ENCODE measurements around the gene HTR1D. TPM values are rescaled to one million over a fixed set of nuclear protein-coding genes. Genes with fewer than 3 reads are reported as not detected.

The HTR1D gene
- total RNA-seq, 1 donor: 0.86 TPM

DNA sequence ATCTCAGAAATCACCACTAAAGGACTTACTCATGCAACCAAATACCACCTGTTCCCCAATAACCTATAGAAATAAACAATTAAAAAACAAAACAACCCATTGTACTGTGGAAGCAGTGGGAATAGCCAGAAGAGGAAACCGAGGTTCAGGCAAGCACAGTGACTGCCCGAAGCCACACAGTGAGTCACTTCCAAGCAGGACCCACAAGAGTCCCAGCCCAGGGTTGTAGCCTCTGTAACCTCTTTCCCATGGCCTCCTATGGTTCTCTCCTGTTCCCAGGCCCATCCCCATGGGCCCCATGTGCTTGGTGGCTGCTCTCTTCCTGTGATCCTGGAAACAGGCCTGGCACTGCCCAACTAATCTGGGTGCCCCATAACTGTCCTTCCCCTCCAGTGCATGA is 29.0 kb upstream of the HTR1D start:
- no peak overlapping the region for H3K4me3 ChIP-seq (ENCODE audit: low read depth, low read length)
- DNase-seq (ENCODE audit: low read depth): no peak
- TF ChIP-seq, protein P1, sequence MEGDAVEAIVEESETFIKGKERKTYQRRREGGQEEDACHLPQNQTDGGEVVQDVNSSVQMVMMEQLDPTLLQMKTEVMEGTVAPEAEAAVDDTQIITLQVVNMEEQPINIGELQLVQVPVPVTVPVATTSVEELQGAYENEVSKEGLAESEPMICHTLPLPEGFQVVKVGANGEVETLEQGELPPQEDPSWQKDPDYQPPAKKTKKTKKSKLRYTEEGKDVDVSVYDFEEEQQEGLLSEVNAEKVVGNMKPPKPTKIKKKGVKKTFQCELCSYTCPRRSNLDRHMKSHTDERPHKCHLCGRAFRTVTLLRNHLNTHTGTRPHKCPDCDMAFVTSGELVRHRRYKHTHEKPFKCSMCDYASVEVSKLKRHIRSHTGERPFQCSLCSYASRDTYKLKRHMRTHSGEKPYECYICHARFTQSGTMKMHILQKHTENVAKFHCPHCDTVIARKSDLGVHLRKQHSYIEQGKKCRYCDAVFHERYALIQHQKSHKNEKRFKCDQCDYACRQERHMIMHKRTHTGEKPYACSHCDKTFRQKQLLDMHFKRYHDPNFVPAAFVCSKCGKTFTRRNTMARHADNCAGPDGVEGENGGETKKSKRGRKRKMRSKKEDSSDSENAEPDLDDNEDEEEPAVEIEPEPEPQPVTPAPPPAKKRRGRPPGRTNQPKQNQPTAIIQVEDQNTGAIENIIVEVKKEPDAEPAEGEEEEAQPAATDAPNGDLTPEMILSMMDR (IDR thresholded peaks at IDR 0.05; ENCODE audit: insufficient read depth, low read depth, low read length): no peak

DNA sequence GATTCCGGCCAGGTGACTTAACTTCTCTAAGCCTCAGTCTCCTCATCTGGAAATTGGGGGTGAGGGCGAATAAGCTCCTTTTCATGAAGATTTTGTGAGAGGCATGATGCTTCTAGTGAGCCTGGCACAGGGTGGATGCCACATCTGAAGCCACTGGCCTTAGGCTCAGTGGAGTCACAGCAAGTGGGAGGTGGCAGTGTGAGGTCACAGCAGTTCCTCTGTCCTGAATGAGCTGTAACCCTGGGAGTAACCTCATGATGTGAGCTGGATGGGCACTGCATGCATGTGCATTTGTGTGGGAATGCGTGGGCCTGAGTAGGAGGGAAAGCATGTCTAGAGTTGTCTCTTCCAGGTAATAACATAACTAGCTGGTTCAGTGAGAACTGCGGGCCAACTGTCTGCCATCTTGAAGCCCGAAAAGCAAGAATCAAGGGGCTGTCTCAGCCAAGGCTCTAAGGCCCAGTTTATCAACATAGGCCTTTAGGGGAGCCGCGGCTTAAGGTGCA is 27.0 kb upstream of the HTR1D start:
- no peak overlapping the region for H3K4me3 ChIP-seq (ENCODE audit: low read depth, low read length)
- no peak for DNase-seq (ENCODE audit: low read depth)
- TF ChIP-seq, protein P1 (IDR thresholded peaks at IDR 0.05; ENCODE audit: insufficient read depth, low read depth, low read length): no peak

DNA sequence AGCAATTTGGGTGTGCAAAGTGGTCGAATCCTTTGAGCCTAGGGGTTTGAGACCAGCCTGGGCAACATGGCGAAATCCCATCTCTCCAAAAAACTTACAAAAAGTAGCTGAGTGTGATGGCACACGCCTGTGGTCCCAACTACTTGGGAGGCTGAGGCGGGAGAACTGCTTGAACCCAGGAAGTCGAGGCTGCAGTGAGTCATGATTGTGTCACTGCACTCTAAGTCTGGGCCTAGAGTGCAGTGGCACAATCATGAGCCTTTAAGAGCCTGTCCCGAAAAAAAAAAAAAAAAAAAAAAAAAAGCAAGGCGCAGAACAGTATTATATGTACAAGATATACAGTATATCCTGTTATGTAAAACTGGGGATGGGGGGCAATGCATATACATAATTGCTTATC is 25.1 kb upstream of the HTR1D start:
- H3K4me3 ChIP-seq (ENCODE audit: low read depth, low read length): no peak overlapping the region
- TF ChIP-seq, protein P1 (IDR thresholded peaks at IDR 0.05; ENCODE audit: insufficient read depth, low read depth, low read length): no peak
- no peak for DNase-seq (ENCODE audit: low read depth)

DNA sequence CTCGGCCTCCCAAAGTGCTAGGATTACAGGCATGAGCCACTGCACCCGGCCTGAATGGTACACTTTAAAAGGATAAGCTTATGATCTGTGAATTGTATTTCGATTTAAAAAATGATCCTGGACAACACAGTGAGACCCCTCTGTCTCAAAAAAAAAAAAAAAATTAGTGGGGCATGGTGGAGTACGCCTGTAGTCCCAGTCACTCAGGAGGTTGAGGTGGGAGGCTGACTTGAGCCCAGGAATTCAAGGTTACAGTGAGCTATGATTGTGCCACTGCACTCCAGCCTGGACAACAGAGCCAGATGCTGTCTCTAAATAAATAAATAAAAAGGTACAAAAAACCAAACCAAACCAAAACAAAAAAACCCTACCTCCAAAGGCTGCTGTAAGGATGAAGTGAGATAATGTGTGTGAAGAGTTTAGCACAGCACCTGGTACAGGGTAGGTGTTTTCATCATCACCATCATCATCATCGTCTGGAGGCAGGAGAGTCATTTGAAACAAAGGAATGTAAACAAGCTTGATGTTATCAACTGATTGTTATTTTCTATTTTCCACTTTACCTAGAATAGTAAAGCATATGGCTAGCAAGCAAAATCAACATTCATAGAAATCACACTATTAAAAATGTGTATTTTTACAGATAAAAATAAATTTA is 22.5 kb upstream of the HTR1D start:
- TF ChIP-seq, protein P1 (IDR thresholded peaks at IDR 0.05; ENCODE audit: insufficient read depth, low read depth, low read length): no peak
- DNase-seq (ENCODE audit: low read depth): no peak
- H3K4me3 ChIP-seq (ENCODE audit: low read depth, low read length): no peak overlapping the region

DNA sequence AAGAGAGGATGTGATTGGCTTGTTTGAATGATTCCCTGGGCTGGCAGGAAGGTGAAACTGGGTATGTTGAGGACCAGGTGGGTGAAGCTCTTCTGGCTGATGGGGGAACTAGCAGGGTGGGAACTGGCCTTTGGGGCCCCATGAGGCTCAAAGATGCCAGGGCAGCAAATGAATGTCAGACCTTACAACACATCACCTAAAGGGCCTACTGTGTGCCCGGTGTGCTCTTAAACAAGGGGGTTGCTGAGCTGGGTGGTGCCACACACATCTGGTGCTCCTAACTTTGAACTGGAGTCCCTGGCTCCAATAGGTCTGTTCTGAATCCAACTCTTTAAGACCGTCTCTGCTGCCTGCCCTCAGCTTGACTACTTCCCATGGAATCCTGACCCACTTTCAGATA is 21.3 kb upstream of the HTR1D start:
- no peak for DNase-seq (ENCODE audit: low read depth)
- TF ChIP-seq, protein P1 (IDR thresholded peaks at IDR 0.05; ENCODE audit: insufficient read depth, low read depth, low read length): no peak
- no peak overlapping the region for H3K4me3 ChIP-seq (ENCODE audit: low read depth, low read length)

DNA sequence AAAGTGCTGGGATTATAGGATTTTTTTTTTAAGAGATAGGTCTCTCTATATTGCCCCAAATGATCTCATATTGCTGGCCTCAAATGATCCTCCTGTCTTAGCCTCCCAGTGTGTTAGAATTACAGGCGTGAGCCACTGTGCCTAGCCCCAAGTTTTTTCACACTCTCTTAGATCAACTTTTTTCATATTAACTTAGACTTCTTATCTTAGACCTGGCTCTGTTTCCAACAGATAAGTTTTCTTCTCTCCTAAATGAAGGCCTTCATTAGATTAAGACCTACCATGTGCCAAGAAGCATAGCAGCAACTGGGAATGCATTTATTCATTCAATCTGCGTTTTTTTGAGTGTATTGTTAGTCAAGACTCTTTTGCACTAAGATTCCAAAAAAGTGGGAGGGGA is 20.2 kb upstream of the HTR1D start:
- TF ChIP-seq, protein P1 (IDR thresholded peaks at IDR 0.05; ENCODE audit: insufficient read depth, low read depth, low read length): no peak
- no peak overlapping the region for H3K4me3 ChIP-seq (ENCODE audit: low read depth, low read length)
- DNase-seq (ENCODE audit: low read depth): no peak

DNA sequence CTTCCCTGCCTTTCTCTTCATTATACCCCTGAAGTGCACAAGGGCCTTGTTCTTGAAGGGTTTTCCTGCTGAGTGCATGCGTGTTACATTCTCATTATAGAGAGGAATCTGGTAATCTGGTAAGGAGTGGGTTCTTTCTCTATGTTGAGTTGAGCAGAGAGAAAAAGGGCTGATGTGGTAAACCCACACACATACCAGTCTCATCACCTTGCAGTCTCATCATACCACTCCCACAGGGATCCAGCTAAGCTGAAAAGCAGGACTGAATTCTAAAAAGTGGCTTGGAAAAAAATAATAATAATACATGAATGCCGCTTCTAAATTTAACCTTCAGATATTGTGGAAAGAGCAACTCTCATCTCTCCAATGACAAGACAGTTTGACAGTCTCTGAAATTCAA is 10.5 kb upstream of the HTR1D start:
- no peak for DNase-seq (ENCODE audit: low read depth)
- TF ChIP-seq, protein P1 (IDR thresholded peaks at IDR 0.05; ENCODE audit: insufficient read depth, low read depth, low read length): no peak
- no peak overlapping the region for H3K4me3 ChIP-seq (ENCODE audit: low read depth, low read length)

All from fibroblast of villous mesenchyme (primary cell).